Fibroblast of lung (primary cell): ENCODE data around the gene TUBB4B. TPM values are rescaled to one million over a fixed set of nuclear protein-coding genes. Genes with fewer than 3 reads are reported as not detected.

ENCODE experiments used
- DNase-seq, 2 donors: peaks; one replicate each; pipeline versions ENCODE4 v3.0.0 to v3.0.0-alpha.2; 2010; ENCODE audit warnings: low read depth in 2 of 2
- H2AFZ ChIP-seq: 2 replicates; pipeline ENCODE4 v1.5.1; 2012; ENCODE audit warnings: low read length, control low read depth, inconsistent platforms
- H3K27ac ChIP-seq: 2 replicates; pipeline ENCODE4 v1.5.1; 2011; ENCODE audit warnings: low read length, control low read depth; ENCODE audit not compliant: insufficient read depth
- H3K27me3 ChIP-seq: 2 replicates; pipeline ENCODE4 v1.5.1; 2011; ENCODE audit warnings: mild to moderate bottlenecking, low read length; ENCODE audit not compliant: control insufficient read depth, insufficient read depth
- H3K36me3 ChIP-seq: 2 replicates; pipeline ENCODE4 v1.5.1; 2011; ENCODE audit warnings: low read length; ENCODE audit not compliant: control insufficient read depth, insufficient read depth
- H3K4me1 ChIP-seq: 2 replicates; pipeline ENCODE4 v1.5.1; 2011; ENCODE audit warnings: low read length; ENCODE audit not compliant: control insufficient read depth, insufficient read depth; ENCODE audit errors: extremely low read depth
- H3K4me2 ChIP-seq: 2 replicates; pipeline ENCODE4 v1.5.1; 2011; ENCODE audit warnings: low read length, control low read depth; ENCODE audit not compliant: insufficient read depth; ENCODE audit errors: extremely low read depth
- H3K4me3 ChIP-seq, 4 experiments: fragments of 200-600 bp in 1 of 4; sonication (generic) in 1 of 4; replicated peaks in 1 of 4; 2 replicates each; pipeline ENCODE4 v1.5.1; 2011 to 2016; ENCODE audit warnings: low read length in 4 of 4, low read depth in 3 of 4, mild to moderate bottlenecking in 3 of 4, control low read depth in 2 of 4, inconsistent platforms in 1 of 4, mixed read lengths in 1 of 4; ENCODE audit not compliant: insufficient read depth in 1 of 4; ENCODE audit errors: control extremely low read depth in 1 of 4
- H3K79me2 ChIP-seq: 2 replicates; pipeline ENCODE4 v1.5.1; 2012; ENCODE audit warnings: mild to moderate bottlenecking, low read length, inconsistent platforms; ENCODE audit not compliant: control insufficient read depth, insufficient read depth
- H3K9ac ChIP-seq: 2 replicates; pipeline ENCODE4 v1.5.1; 2011; ENCODE audit warnings: mild to moderate bottlenecking, low read length, control low read depth; ENCODE audit not compliant: insufficient read depth
- H3K9me3 ChIP-seq: 2 replicates; pipeline ENCODE4 v1.5.1; 2012; ENCODE audit warnings: low read depth, low read length; ENCODE audit not compliant: control insufficient read depth, insufficient read depth
- H4K20me1 ChIP-seq: 2 replicates; pipeline ENCODE4 v1.5.1; 2011; ENCODE audit warnings: low read length; ENCODE audit not compliant: control insufficient read depth, insufficient read depth; ENCODE audit errors: extremely low read depth
- CTCF ChIP-seq, 2 donors: IDR thresholded peaks in 1 of 2; conservative IDR thresholded peaks in 1 of 2; 1 replicate in 1 of 2; 2 replicates in 1 of 2; pipeline ENCODE4 v1.5.1; 2011 to 2012; ENCODE audit warnings: low read length in 2 of 2, control low read depth in 1 of 2, inconsistent platforms in 1 of 2, low read depth in 1 of 2, mild to moderate bottlenecking in 1 of 2
- EZH2 ChIP-seq: IDR thresholded peaks from 2 replicates; pipeline ENCODE4 v1.5.1; 2012; ENCODE audit warnings: low read length, control low read depth, mild to moderate bottlenecking; ENCODE audit errors: missing control alignments
- polyA plus RNA-seq, 2 donors: library from polyadenylated mRNA; depleted of rRNA in 1 of 2; stranded (reverse) in 1 of 2; unstranded in 1 of 2; fragments of >200 nt; gene quantifications; 2 replicates each; pipeline ENCODE4 v1.2.1, GENCODE V29; 2011 to 2012; ENCODE audit warnings: missing spikeins in 1 of 2
- total RNA-seq: library from RNA; depleted of rRNA; stranded (reverse); fragments of >200 nt; gene quantifications from 2 replicates; pipeline ENCODE4 v1.2.1, GENCODE V29; 2014

The TUBB4B gene
- total and polyA plus RNA-seq, 2 donors (not counting 1 experiment from before 2014, with no cell fraction given): 111 to 332 TPM

GRCh38 chr9:137264067-137264466, 23.0 kb downstream of the TUBB4B start:
- Histone ChIP-seq H3K9me3 (no peaks in the 10 kb centered on the region), H3K27ac (no peak overlapping the region), H3K4me2 (no peak overlapping the region), H3K36me3 (peaks cover 29% of the 10 kb centered on the region), H3K9ac (no peak overlapping the region), H2AFZ (no peak overlapping the region), H3K4me3 (no peak overlapping the region), H3K4me1 (peaks cover 6% of the 10 kb centered on the region), H3K27me3 (no peaks in the 10 kb centered on the region), H4K20me1 (no peaks in the 10 kb centered on the region), H3K79me2 (peaks cover 2% of the 10 kb centered on the region)
- no peak for DNase-seq
- no peak for TF ChIP-seq EZH2
- no peak for TF ChIP-seq CTCF (conservative IDR thresholded peaks at IDR 0.05 in 1 of 2, IDR thresholded peaks at IDR 0.05 in 1 of 2; ENCODE audit: low read depth in 1 of 2, low read length in 2 of 2)

GRCh38 chr9:137265496-137266161, 24.5 kb downstream of the TUBB4B start:
- no peak overlapping the region for H3K27ac ChIP-seq
- no peak overlapping the region for H3K4me3 ChIP-seq
- no peak overlapping the region for H3K4me2 ChIP-seq
- peaks cover 30% of the 10 kb centered on the region for H3K36me3 ChIP-seq
- H3K27me3 ChIP-seq: no peaks in the 10 kb centered on the region
- TF ChIP-seq EZH2 (no peak), CTCF (conservative IDR thresholded peaks at IDR 0.05 in 1 of 2, IDR thresholded peaks at IDR 0.05 in 1 of 2; ENCODE audit: low read depth in 1 of 2, low read length in 2 of 2) (no peak)
- no peak for DNase-seq
- no peak overlapping the region for H3K9ac ChIP-seq
- peaks cover 11% of the 10 kb centered on the region for H3K4me1 ChIP-seq
- H4K20me1 ChIP-seq: no peaks in the 10 kb centered on the region
- no peaks in the 10 kb centered on the region for H3K79me2 ChIP-seq
- no peak overlapping the region for H2AFZ ChIP-seq
- H3K9me3 ChIP-seq: no peaks in the 10 kb centered on the region

GRCh38 chr9:137266162-137266527, 25.1 kb downstream of the TUBB4B start:
- no peak overlapping the region for H3K27ac ChIP-seq
- H2AFZ ChIP-seq: no peak overlapping the region
- TF ChIP-seq CTCF (conservative IDR thresholded peaks at IDR 0.05 in 1 of 2, IDR thresholded peaks at IDR 0.05 in 1 of 2; ENCODE audit: low read depth in 1 of 2, low read length in 2 of 2) (no peak), EZH2 (no peak)
- H4K20me1 ChIP-seq: no peaks in the 10 kb centered on the region
- no peak overlapping the region for H3K9ac ChIP-seq
- no peaks in the 10 kb centered on the region for H3K27me3 ChIP-seq
- no peak for DNase-seq
- no peak overlapping the region for H3K4me2 ChIP-seq
- H3K36me3 ChIP-seq: peaks cover 33% of the 10 kb centered on the region
- H3K9me3 ChIP-seq: no peaks in the 10 kb centered on the region
- peaks cover 11% of the 10 kb centered on the region for H3K4me1 ChIP-seq
- no peaks in the 10 kb centered on the region for H3K79me2 ChIP-seq
- no peak overlapping the region for H3K4me3 ChIP-seq
